HEK293 (cell line): Measurements from ENCODE around the gene SYNCRIP.

Experiments
- EGR2 ChIP-seq: fragments of 450-650 bp; formaldehyde crosslinking; IDR thresholded peaks from 2 replicates; pipeline ENCODE4 v1.5.1; 2016; ENCODE audit warnings: low read depth, missing biosample characterization, missing genetic modification characterization
- GFI1B ChIP-seq: fragments of 450-650 bp; formaldehyde crosslinking; IDR thresholded peaks from 2 replicates; pipeline ENCODE4 v1.5.1; 2016; ENCODE audit warnings: missing biosample characterization, missing genetic modification characterization
- GLIS2 ChIP-seq: fragments of 450-650 bp; formaldehyde crosslinking; IDR thresholded peaks from 2 replicates; pipeline ENCODE4 v1.5.1; 2016; ENCODE audit warnings: missing biosample characterization, missing genetic modification characterization
- SP7 ChIP-seq: fragments of 450-650 bp; formaldehyde crosslinking; IDR thresholded peaks from 2 replicates; pipeline ENCODE4 v1.5.1; 2016; ENCODE audit warnings: missing biosample characterization, missing genetic modification characterization
- WT1 ChIP-seq: fragments of 450-650 bp; formaldehyde crosslinking; IDR thresholded peaks from 2 replicates; pipeline ENCODE4 v1.5.1; 2016; ENCODE audit warnings: missing biosample characterization, missing genetic modification characterization
- ZBTB7A ChIP-seq: fragments of 450-650 bp; formaldehyde crosslinking; IDR thresholded peaks from 2 replicates; pipeline ENCODE4 v1.5.1; 2016; ENCODE audit warnings: low read depth, missing biosample characterization, missing genetic modification characterization
- ZFP3 ChIP-seq: fragments of 450-650 bp; formaldehyde crosslinking; IDR thresholded peaks from 2 replicates; pipeline ENCODE4 v1.5.1; 2016; ENCODE audit warnings: low read depth, missing biosample characterization, missing genetic modification characterization
- ZNF146 ChIP-seq: fragments of 450-650 bp; formaldehyde crosslinking; IDR thresholded peaks from 2 replicates; pipeline ENCODE4 v1.5.1; 2016; ENCODE audit warnings: missing biosample characterization, missing genetic modification characterization
- ZNF157 ChIP-seq: fragments of 450-650 bp; formaldehyde crosslinking; IDR thresholded peaks from 2 replicates; pipeline ENCODE4 v1.5.1; 2016; ENCODE audit warnings: missing biosample characterization, missing genetic modification characterization
- ZNF174 ChIP-seq: fragments of 450-650 bp; formaldehyde crosslinking; IDR thresholded peaks from 2 replicates; pipeline ENCODE4 v1.5.0; 2017; ENCODE audit warnings: missing biosample characterization, mild to moderate bottlenecking, missing genetic modification characterization
- ZNF184 ChIP-seq: fragments of 450-650 bp; IDR thresholded peaks from 2 replicates; pipeline ENCODE4 v1.5.1; 2018; ENCODE audit warnings: missing biosample characterization, mild to moderate bottlenecking, missing genetic modification characterization
- ZNF2 ChIP-seq: fragments of 450-650 bp; formaldehyde crosslinking; IDR thresholded peaks from 2 replicates; pipeline ENCODE4 v1.5.1; 2016; ENCODE audit warnings: missing biosample characterization, missing genetic modification characterization
- ZNF214 ChIP-seq: fragments of 450-650 bp; formaldehyde crosslinking; IDR thresholded peaks from 2 replicates; pipeline ENCODE4 v1.5.1; 2017; ENCODE audit warnings: missing biosample characterization, mild to moderate bottlenecking, missing genetic modification characterization, borderline replicate concordance
- ZNF239 ChIP-seq: fragments of 450-650 bp; formaldehyde crosslinking; IDR thresholded peaks from 2 replicates; pipeline ENCODE4 v1.5.1; 2016; ENCODE audit warnings: missing biosample characterization, missing genetic modification characterization
- ZNF26 ChIP-seq: fragments of 450-650 bp; formaldehyde crosslinking; IDR thresholded peaks from 2 replicates; pipeline ENCODE4 v1.5.1; 2016; ENCODE audit warnings: missing biosample characterization, missing genetic modification characterization
- ZNF341 ChIP-seq: fragments of 450-650 bp; formaldehyde crosslinking; IDR thresholded peaks from 2 replicates; pipeline ENCODE4; 2016; ENCODE audit warnings: low read depth, missing biosample characterization, missing genetic modification characterization
- ZNF350 ChIP-seq: fragments of 450-650 bp; formaldehyde crosslinking; IDR thresholded peaks from 2 replicates; pipeline ENCODE4 v1.5.0; 2017; ENCODE audit warnings: missing biosample characterization, mild to moderate bottlenecking, missing genetic modification characterization
- ZNF354C ChIP-seq: fragments of 450-650 bp; formaldehyde crosslinking; IDR thresholded peaks from 2 replicates; pipeline ENCODE4 v1.5.1; 2016; ENCODE audit warnings: missing biosample characterization, missing genetic modification characterization, low read depth, borderline replicate concordance
- ZNF529 ChIP-seq: fragments of 450-650 bp; formaldehyde crosslinking; IDR thresholded peaks from 2 replicates; pipeline ENCODE4 v1.5.1; 2017; ENCODE audit warnings: missing genetic modification characterization, missing biosample characterization; ENCODE audit not compliant: insufficient replicate concordance
- ZNF548 ChIP-seq: fragments of 450-650 bp; formaldehyde crosslinking; IDR thresholded peaks from 2 replicates; pipeline ENCODE4 v1.5.1; 2016; ENCODE audit warnings: missing biosample characterization, missing genetic modification characterization
- ZNF596 ChIP-seq: fragments of 450-650 bp; IDR thresholded peaks from 2 replicates; pipeline ENCODE4 v1.5.0; 2018; ENCODE audit warnings: missing biosample characterization, mild to moderate bottlenecking, missing genetic modification characterization, moderate library complexity
- ZNF621 ChIP-seq: fragments of 450-650 bp; formaldehyde crosslinking; IDR thresholded peaks from 2 replicates; pipeline ENCODE4 v1.5.1; 2017; ENCODE audit warnings: missing biosample characterization, missing genetic modification characterization
- ZNF624 ChIP-seq: fragments of 450-650 bp; formaldehyde crosslinking; IDR thresholded peaks from 2 replicates; pipeline ENCODE4 v1.5.1; 2017; ENCODE audit warnings: missing biosample characterization, missing genetic modification characterization
- ZNF645 ChIP-seq: fragments of 450-650 bp; formaldehyde crosslinking; IDR thresholded peaks from 2 replicates; pipeline ENCODE4; 2016; ENCODE audit warnings: missing biosample characterization, missing genetic modification characterization
- ZNF658 ChIP-seq: fragments of 450-650 bp; formaldehyde crosslinking; IDR thresholded peaks from 2 replicates; pipeline ENCODE4; 2016; ENCODE audit warnings: missing biosample characterization, missing genetic modification characterization
- ZNF664 ChIP-seq: fragments of 450-650 bp; formaldehyde crosslinking; IDR thresholded peaks from 2 replicates; pipeline ENCODE4 v1.5.1; 2016; ENCODE audit warnings: missing biosample characterization, missing genetic modification characterization
- ZNF777 ChIP-seq: fragments of 450-650 bp; formaldehyde crosslinking; IDR thresholded peaks from 2 replicates; pipeline ENCODE4 v1.5.1; 2017; ENCODE audit warnings: missing biosample characterization, missing genetic modification characterization, borderline replicate concordance
- ZSCAN16 ChIP-seq: fragments of 450-650 bp; formaldehyde crosslinking; IDR thresholded peaks from 2 replicates; pipeline ENCODE4 v1.5.1; 2016; ENCODE audit warnings: missing biosample characterization, missing genetic modification characterization
- ZSCAN4 ChIP-seq: fragments of 450-650 bp; formaldehyde crosslinking; IDR thresholded peaks from 2 replicates; pipeline ENCODE4 v1.5.1; 2017; ENCODE audit warnings: missing biosample characterization, missing genetic modification characterization
- ZSCAN5A ChIP-seq: fragments of 450-650 bp; formaldehyde crosslinking; IDR thresholded peaks from 2 replicates; pipeline ENCODE4 v1.5.1; 2016; ENCODE audit warnings: missing biosample characterization, missing genetic modification characterization
- ZXDB ChIP-seq: fragments of 450-650 bp; formaldehyde crosslinking; IDR thresholded peaks from 2 replicates; pipeline ENCODE4 v1.5.1; 2016; ENCODE audit warnings: missing biosample characterization, missing genetic modification characterization
- TF ChIP-seq, protein P1 (sequence below): fragments of 450-650 bp; formaldehyde crosslinking; IDR thresholded peaks from 2 replicates; pipeline ENCODE4 v1.5.1; 2016; ENCODE audit warnings: missing biosample characterization, missing genetic modification characterization, borderline replicate concordance
- TF ChIP-seq, protein P2 (sequence below): fragments of 450-650 bp; formaldehyde crosslinking; IDR thresholded peaks from 2 replicates; pipeline ENCODE4 v1.5.1; 2016; ENCODE audit warnings: missing biosample characterization, missing genetic modification characterization, low read depth

SYNCRIP gene

DNA sequence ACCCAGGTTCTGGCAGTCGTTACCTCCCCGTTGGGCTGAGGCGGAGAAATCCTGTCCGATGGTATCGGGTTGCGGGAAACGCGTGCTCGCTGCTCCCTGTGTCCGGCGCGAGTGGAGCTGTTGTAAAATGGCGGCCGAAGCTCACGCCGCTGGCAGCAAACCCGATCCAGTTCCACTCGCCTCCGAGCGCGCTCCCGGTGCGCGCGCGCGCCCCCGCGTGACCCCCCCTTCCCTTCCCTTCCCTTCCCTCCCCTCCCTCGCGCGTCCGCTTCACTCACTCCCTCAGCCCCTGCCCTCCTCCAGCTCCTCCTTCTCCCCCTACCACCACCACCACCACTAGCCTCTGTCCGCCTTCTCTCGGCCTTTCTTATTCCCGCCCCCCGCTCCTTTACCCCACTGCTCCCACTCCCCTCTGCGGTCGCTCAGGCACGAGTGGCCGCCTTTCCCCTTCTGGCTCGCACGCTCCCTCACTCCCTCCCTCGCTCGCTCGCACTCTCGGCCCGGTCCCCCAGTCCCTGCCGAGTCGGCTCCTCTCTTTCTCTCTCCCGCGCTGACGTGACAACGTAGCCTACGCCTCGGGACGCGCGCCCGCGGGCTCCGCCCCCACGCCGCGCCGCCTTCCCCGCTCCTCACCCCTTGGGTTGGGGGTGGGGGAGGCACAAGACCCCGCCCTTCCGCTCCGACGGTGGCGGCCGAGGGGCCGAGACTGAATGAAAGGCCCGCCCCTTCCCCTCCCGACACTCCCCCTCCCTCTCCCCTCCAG is at the start of gene SYNCRIP (continued):
- TF ChIP-seq ZNF645 (tag by site-specific recombination): no peak
- peak; percentile 91 for TF ChIP-seq ZBTB7A (tag by site-specific recombination)
- peak; percentile 99 for TF ChIP-seq ZXDB (tag by site-specific recombination)
- TF ChIP-seq ZNF2: peak; percentile 96
- no peak for TF ChIP-seq ZNF664
- TF ChIP-seq GFI1B (tag by site-specific recombination): no peak; the same call in 1 of the 2 replicates
- TF ChIP-seq ZNF341: peak; percentile 91
- TF ChIP-seq ZNF548: peak; percentile 63; the same call in 1 of the 2 replicates
- TF ChIP-seq, protein P1, sequence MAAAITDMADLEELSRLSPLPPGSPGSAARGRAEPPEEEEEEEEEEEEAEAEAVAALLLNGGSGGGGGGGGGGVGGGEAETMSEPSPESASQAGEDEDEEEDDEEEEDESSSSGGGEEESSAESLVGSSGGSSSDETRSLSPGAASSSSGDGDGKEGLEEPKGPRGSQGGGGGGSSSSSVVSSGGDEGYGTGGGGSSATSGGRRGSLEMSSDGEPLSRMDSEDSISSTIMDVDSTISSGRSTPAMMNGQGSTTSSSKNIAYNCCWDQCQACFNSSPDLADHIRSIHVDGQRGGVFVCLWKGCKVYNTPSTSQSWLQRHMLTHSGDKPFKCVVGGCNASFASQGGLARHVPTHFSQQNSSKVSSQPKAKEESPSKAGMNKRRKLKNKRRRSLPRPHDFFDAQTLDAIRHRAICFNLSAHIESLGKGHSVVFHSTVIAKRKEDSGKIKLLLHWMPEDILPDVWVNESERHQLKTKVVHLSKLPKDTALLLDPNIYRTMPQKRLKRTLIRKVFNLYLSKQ: no peak
- no peak for TF ChIP-seq ZNF529
- no peak for TF ChIP-seq ZNF777 (tag by site-specific recombination)
- TF ChIP-seq ZSCAN4: peak; percentile 40
- TF ChIP-seq ZNF26: no peak
- TF ChIP-seq, protein P2, sequence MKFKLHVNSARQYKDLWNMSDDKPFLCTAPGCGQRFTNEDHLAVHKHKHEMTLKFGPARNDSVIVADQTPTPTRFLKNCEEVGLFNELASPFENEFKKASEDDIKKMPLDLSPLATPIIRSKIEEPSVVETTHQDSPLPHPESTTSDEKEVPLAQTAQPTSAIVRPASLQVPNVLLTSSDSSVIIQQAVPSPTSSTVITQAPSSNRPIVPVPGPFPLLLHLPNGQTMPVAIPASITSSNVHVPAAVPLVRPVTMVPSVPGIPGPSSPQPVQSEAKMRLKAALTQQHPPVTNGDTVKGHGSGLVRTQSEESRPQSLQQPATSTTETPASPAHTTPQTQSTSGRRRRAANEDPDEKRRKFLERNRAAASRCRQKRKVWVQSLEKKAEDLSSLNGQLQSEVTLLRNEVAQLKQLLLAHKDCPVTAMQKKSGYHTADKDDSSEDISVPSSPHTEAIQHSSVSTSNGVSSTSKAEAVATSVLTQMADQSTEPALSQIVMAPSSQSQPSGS (tag by site-specific recombination): peak; percentile 72
- no peak for TF ChIP-seq ZNF214 (tag by site-specific recombination)
- no peak for TF ChIP-seq ZNF621 (tag by site-specific recombination)
- TF ChIP-seq SP7: peak; percentile 97
- TF ChIP-seq ZNF624 (tag by site-specific recombination): 0 out of 2 replicates have a peak, but pooled peaks have one; percentile 15
- TF ChIP-seq ZNF350 (tag by site-specific recombination): no peak
- TF ChIP-seq ZSCAN5A: peak; percentile 97
- TF ChIP-seq ZNF174 (tag by site-specific recombination): no peak
- no peak for TF ChIP-seq ZFP3 (tag by site-specific recombination)
- TF ChIP-seq ZNF157 (tag by site-specific recombination): 0 out of 2 replicates have a peak, but pooled peaks have one; percentile 27
- peak; percentile 79; the same call in 1 of the 2 replicates for TF ChIP-seq ZNF239 (tag by site-specific recombination)
- TF ChIP-seq EGR2 (tag by site-specific recombination): peak; percentile 98
- peak; percentile 87 for TF ChIP-seq WT1 (tag by site-specific recombination)
- TF ChIP-seq ZNF184 (tag by site-specific recombination): no peak
- 0 out of 2 replicates have a peak, but pooled peaks have one; percentile 69 for TF ChIP-seq ZSCAN16 (tag by site-specific recombination)
- no peak; the same call in 1 of the 2 replicates for TF ChIP-seq ZNF146 (tag by site-specific recombination)
- peak; percentile 91 for TF ChIP-seq ZNF596 (tag by site-specific recombination)
- TF ChIP-seq ZNF658 (tag by site-specific recombination): no peak; the same call in 1 of the 2 replicates
- TF ChIP-seq ZNF354C (tag by site-specific recombination): no peak
- peak; percentile 98 for TF ChIP-seq GLIS2
